ENCODE data around the gene MRPS9. TPM values are rescaled to one million over a fixed set of nuclear protein-coding genes. Genes with fewer than 3 reads are reported as not detected.

MRPS9 gene
- total RNA-seq, 1 experiment from 2014 or later, result 49.7 TPM

DNA sequence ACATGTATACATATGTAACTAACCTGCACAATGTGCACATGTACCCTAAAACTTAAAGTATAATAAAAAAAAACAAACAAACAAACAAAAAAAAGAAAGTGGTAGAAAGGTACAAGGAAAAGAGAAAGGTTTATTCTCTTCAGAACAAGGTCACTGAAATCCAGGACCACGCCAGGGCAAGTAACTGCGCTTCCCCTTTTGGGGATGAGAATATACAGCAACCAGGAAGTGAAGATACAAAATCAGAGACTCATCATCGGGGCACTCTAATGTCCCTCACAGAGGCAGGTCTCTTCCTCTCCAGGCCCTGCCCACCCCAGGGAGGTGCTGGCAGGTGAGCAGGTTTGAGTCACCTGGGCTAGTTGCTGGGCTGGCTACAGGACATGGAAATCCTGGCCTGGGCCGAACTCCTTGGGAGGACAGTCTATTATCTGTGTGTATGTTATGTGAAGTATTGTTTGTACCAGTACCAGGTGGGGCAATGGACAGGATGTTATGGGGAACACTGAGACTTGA, 103.3 kb downstream of the MRPS9 start:
- RAD21 ChIA-PET (ENCODE audit: low non-redundant PET in 1 of 2, low total read pairs in 2 of 2, uncharacterized antibody in 2 of 2, unreplicated experiment in 2 of 2), result no interaction called here
- Histone ChIP-seq H4K20me1 (ENCODE audit: insufficient read depth) (no peaks in the 10 kb centered on the region), H3K4me1 (ENCODE audit: control insufficient read depth in 1 of 2, insufficient read depth in 2 of 2, low read length in 2 of 2) (peaks cover 0 to 10% of the 10 kb centered on the region in 2 experiments; a peak in 2 of 4 replicates), H2AFZ (ENCODE audit: low read depth, low read length, poor library complexity, severe bottlenecking) (no peak overlapping the region), H3K4me2 (ENCODE audit: low read length) (no peak overlapping the region), H3K9me3 (ENCODE audit: control insufficient read depth in 1 of 2, insufficient read depth in 1 of 2, low read depth in 1 of 2, low read length in 2 of 2) (no peaks in the 10 kb centered on the region), H3K9ac (ENCODE audit: low read length) (no peak overlapping the region), H3K36me3 (ENCODE audit: control insufficient read depth in 1 of 2, insufficient read depth in 2 of 2, low read length in 2 of 2) (no peaks in the 10 kb centered on the region), H3K27me3 (ENCODE audit: insufficient read depth, low read length) (no peaks in the 10 kb centered on the region), H3K4me3 (replicated peaks in 1 of 2; ENCODE audit: low read depth in 1 of 2, low read length in 2 of 2) (no peak overlapping the region), H3K79me2 (ENCODE audit: insufficient read depth, low read length) (no peaks in the 10 kb centered on the region), H3K27ac (ENCODE audit: low read depth, low read length) (no peak overlapping the region), H3K9me2 (ENCODE audit: insufficient read depth) (no peaks in the 10 kb centered on the region)
- POLR2A ChIA-PET, result no interaction called here
- no peak for TF ChIP-seq ELF1 (IDR thresholded peaks at IDR 0.05; ENCODE audit: borderline replicate concordance, low read depth)
- TF ChIP-seq POLR2AphosphoS5 (IDR thresholded peaks at IDR 0.05; ENCODE audit: low read depth, low read length), result no peak
- no peak for TF ChIP-seq EZH2 (IDR thresholded peaks at IDR 0.05)
- TF ChIP-seq, protein P1, sequence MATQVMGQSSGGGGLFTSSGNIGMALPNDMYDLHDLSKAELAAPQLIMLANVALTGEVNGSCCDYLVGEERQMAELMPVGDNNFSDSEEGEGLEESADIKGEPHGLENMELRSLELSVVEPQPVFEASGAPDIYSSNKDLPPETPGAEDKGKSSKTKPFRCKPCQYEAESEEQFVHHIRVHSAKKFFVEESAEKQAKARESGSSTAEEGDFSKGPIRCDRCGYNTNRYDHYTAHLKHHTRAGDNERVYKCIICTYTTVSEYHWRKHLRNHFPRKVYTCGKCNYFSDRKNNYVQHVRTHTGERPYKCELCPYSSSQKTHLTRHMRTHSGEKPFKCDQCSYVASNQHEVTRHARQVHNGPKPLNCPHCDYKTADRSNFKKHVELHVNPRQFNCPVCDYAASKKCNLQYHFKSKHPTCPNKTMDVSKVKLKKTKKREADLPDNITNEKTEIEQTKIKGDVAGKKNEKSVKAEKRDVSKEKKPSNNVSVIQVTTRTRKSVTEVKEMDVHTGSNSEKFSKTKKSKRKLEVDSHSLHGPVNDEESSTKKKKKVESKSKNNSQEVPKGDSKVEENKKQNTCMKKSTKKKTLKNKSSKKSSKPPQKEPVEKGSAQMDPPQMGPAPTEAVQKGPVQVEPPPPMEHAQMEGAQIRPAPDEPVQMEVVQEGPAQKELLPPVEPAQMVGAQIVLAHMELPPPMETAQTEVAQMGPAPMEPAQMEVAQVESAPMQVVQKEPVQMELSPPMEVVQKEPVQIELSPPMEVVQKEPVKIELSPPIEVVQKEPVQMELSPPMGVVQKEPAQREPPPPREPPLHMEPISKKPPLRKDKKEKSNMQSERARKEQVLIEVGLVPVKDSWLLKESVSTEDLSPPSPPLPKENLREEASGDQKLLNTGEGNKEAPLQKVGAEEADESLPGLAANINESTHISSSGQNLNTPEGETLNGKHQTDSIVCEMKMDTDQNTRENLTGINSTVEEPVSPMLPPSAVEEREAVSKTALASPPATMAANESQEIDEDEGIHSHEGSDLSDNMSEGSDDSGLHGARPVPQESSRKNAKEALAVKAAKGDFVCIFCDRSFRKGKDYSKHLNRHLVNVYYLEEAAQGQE (IDR thresholded peaks at IDR 0.05; ENCODE audit: low read depth), result no peak
- TF ChIP-seq TCF7L2 (IDR thresholded peaks at IDR 0.05; ENCODE audit: borderline replicate concordance, extremely low read depth, insufficient read depth, insufficient read length), result no peak
- no peak for TF ChIP-seq CBX3 (IDR thresholded peaks at IDR 0.05; ENCODE audit: low read depth)
- TF ChIP-seq FOSL1 (IDR thresholded peaks at IDR 0.05; ENCODE audit: low read depth), result no peak
- CTCF ChIA-PET, result no interaction called here
- no TSS peak for BruUV-seq (replicated peaks)
- ATAC-seq (no peak), DNase-seq (ENCODE audit: low read depth, low spot score) (no peak)
- intact Hi-C loops (cut with micrococcal nuclease), result no loop called here
